GM19239 (cell line): ENCODE data around the gene WDR43.
"Not testable (repeated sequence)": the region's sequence is repeated elsewhere in the genome, so short reads cannot be mapped to it uniquely, and the experiment has no call there.

Experiments used
- DNase-seq: peaks from one replicate; pipeline ENCODE4 v3.0.0; 2011; ENCODE audit warnings: low spot score; ENCODE audit not compliant: insufficient read length
- FAIRE-seq: peaks from 2 replicates; lab custom pipeline; 2011; peaks lifted over from hg19 to GRCh38; lab: Jason Lieb, UNC

WDR43 gene

DNA sequence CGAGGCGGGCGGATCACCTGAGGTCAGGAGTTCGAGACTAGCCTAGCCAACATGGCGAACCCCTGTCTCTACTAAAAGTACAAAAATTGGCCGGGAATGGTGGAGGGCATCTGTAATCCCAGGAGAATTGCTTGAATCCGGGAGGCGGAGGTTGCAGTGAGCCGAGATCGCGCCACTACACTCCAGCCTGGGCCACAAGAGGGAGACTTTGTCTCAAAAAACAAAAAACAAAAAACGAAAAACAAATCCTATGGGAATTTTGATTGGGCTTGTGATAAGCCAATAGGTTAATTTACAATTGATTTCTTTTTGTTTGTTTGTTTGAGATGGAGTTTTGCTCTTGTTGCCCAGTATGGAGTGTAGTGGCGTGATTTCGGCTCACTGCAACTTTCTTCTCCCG, 62.4 kb downstream of the WDR43 start:
- DNase-seq (no peak), FAIRE-seq (no peak)

DNA sequence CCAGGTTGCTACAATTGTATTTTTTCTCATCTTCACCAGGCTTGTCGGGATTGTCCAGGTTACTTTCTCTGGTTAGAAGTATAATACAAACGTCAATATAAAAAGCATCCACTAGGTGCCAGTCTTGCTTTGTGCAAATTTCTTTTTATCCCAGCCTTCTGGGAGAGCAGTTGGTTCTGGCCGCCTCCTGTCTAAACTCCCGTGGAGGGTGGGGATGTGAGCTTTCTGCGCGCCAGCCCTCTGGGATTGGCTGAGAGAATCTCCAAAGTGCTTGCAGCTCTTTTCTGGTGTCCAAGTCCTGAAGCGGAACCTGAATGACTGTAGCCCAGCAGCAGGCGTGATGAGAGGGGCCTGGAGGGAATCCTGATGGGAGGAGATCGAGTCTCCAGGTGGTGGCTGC, 64.2 kb downstream of the WDR43 start:
- DNase-seq (peak; percentile 39), FAIRE-seq (peak; percentile 92)

DNA sequence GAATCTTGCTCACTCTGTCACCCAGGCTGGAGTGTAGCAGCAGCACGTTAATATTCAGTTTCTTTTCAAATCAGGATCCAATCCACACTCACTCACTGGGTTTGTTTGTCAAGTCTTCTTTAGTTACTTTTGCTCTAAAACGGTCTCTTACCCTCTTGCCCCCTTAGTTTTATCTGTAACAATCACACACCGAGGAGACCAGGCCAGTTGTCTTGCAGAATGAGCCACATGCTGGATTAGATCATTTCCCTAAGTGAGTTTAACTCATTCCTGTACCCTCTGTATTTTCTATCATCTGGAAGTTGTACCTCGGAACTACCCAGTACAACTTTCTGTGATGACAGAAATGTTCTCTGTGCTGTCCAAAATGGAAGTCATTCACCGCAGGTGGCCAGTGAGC, 65.9 kb downstream of the WDR43 start:
- no peak for FAIRE-seq
- no peak for DNase-seq

DNA sequence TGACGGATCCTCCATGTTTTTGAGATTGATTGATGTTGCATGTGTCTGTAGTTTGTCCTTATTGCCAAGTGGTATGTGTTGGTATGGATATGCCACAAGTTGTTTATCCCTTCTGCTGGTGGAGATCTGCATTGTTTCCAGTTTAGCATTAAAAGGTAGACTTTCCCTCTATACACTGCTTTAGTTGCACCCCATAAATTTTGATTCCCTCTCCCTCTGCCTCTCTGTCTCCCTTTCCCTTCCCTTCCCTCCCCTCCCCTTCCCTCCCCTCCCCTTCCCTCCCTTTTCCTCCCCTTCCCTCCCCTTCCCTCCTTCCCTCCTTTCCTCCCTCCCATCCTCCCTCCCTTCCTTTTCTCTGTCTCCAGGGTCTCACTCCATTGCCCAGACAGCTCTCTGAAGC, 68.0 kb downstream of the WDR43 start:
- FAIRE-seq (no peak), DNase-seq (no peak)

DNA sequence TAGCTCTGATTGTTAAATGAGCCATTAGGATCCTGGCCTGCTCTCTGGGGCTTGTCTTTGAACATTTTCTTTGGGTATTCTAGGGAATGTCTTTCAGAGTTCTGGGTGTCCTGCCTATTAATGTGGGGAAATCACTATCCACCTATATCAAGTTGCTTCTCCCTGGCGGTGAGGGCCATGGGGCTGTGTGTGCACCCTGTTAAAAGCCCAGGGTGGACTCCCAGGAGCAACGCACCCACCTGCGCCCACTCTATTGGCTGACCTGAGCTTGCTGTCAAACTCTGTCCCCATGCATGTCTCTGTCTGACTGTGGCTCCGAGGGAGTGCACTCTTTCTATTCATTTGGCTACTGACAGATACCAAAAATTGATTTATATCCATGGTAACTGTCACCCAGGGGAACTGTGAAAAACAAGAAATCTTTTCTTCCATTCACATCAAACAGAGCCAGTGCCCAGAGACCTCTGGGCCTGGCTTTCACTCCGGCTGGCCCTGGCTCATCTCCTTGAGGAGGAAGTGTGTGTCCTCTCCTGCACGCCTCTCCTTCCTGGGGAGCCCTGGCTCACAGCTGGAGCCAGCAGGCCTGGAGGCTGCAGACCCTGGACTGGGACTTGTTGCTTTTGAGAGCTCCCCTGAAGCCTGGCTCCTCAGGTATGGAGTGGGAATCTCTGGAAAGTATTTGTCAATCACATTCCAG, 76.1 kb downstream of the WDR43 start:
- FAIRE-seq (no peak), DNase-seq (no peak)

DNA sequence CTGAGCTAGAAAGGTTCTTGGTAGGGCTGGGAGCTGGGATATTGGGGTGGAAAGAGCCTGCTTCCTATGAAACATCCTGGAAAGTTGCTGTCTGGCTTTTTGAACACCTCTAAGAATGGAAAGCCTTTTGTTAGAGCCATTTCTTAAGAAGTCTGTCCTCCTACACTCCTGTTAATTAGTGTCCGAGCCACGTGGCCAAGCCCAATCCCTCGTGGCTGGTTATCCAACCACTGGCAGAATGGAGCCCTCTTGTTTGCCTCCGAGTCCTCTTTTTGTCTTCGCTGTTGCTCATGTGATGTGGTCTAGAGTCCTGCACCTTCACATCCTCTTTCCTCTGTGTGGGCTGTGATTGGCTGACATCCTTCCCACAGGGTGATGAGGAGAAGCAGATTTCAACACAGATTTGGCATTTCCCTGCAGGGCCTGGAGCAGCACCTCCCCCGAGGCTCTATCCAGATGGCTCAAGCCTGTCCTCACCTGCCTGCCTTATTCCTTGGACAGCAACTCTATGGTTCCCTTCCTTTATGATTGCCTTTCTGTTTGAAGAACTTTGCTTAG, 78.4 kb downstream of the WDR43 start:
- DNase-seq: no peak
- FAIRE-seq: no peak

DNA sequence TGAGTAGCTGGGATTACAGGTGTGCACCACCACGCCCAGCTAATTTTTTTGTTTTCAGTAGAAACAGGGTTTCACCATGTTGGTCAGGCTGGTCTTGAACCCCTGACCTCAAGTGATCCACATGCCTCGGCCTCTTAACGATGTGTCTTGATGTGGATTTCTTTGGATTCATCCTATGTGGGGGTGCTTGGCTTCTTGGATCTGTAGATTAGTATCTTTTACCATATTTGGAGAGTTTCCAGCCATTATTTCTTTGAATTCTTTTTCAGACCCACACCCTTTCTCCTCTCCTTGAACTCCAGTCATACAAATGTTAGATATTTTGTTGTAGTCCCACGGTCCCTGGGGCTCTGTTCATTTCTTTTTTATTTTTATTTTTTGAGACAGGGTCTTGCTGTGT, 79.8 kb downstream of the WDR43 start:
- FAIRE-seq (no peak), DNase-seq (no peak)

DNA sequence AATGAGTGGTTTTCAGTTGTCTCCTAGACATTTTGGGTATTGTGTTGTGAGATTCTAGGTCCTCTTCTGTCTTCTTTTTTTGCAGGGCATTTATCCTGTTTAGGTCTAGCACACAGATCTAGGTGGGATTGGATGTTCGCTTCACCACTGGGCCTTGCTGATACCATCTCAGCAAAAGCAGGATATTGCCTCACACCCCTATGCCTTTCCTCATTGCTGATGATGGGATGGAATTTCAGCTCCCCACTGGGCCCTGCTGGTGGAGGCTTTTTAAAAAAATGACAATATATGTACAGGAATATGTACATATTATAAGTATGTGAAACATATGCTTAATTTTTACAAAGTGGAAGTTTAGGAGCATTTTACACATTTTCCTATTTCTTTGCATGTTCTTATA, 81.2 kb downstream of the WDR43 start:
- DNase-seq (no peak), FAIRE-seq (no peak)

DNA sequence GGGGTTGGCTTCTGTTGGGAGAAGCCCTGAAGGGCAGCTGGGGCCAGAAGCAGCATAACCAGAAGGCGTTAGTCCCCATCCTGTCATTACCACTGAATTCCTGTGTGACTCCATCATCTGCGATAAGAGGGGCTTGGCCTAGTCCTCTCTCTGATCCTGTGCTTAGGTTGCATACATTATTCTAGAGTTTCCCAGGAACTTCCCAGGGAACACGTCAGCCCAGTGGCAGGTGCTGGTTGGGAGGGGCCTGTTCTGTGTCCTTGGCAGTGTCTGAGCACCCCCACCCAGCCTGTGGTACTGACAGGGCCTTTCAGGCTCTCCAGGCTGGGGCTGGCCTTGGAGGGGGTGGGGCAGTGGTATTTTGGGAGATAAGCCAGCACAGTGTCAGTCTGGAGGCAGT, 82.1 kb downstream of the WDR43 start:
- DNase-seq (no peak), FAIRE-seq (no peak)

DNA sequence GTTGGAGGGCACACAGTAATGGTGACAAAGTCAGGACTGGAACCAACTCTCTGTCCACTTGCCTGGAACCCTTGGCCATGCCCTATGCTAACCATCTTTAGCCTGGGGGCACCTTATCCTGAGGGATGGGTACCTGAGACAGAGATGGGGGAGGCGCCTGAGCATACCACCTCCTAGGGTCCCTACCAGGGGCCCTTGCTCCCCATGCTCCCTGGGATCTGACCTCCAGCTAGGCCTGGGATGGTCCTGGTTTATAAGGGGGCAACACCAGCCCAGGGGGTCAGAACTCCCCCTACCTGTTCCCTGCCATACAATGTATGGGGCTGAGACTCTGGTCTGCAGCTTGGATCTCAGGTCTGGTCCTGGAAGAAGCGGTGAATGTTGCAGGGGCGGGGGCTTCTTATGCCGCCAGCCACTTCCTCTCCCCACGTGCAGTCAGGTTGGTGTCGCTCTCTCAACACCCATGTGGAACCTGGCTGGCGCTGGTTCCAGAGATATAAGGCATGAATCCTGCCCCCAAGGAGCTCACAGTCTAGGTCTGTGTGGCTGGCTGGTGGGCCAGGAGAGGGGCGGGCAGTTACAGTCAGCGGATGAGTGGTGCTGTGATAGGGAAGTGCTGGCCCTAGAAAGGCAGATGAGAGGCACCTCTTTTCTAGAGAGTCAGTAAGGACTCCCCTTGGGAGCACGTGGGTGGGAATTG, 82.9 kb downstream of the WDR43 start:
- DNase-seq (no peak), FAIRE-seq (no peak)

DNA sequence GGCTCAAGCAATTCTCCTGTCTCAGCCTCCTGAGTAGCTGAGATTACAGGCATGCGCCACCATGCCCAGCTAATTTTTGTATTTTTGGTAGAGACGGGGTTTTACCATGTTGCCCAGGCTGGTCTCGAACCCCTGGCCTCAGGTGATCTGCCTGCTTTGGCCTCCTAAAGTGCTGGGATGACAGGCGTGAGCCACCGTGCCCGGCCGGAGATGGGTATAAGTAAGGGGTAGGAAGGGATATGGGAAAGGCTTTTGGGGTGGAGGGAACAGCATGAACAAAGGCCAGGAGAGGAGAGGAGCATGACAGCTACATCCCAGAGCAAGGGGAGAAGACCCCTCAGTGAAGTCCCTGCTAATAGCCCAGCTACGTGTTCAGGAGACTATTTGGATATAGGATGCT, 83.5 kb downstream of the WDR43 start:
- FAIRE-seq, DNase-seq: not testable (repeated sequence)

DNA sequence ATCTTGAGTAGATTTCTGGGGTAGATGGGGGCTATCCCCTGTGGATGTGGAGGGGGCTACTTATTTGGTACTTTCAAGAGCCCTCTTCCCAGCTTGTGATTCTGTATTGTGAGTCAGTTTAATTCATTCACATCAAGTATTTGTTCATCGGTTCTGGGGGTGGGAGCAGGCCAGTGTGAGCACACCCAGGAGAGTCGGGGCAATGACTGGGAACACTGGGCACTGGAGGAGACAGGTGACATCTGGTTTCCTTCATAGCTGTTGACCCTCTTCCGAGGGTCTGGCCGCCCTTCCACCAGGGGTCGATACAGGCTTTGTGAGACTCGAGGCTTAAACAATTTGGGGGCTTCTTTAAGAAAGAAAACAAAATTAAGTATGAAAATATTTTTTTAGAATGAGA, 84.1 kb downstream of the WDR43 start:
- DNase-seq (no peak), FAIRE-seq (no peak)

DNA sequence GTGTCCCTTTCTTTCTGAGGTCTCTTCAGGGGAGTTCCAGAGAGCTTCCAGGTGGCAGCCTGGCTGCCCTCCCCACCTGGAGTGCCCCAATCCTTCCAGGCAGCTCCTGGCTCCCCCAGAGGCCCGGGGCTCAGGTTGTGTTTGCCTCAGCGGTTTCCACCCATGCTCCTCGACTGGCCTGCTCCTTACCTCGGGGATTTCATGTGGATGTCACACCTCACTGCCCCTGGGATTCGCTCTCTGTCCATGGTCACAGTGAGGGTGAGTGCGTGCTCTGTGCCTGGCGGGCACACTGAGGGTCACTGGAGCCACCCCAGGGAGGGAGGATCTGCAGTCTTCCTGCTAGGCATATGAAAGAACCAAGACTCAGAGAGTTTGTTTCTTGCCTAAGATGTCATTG, 84.6 kb downstream of the WDR43 start:
- DNase-seq: no peak
- FAIRE-seq: no peak

DNA sequence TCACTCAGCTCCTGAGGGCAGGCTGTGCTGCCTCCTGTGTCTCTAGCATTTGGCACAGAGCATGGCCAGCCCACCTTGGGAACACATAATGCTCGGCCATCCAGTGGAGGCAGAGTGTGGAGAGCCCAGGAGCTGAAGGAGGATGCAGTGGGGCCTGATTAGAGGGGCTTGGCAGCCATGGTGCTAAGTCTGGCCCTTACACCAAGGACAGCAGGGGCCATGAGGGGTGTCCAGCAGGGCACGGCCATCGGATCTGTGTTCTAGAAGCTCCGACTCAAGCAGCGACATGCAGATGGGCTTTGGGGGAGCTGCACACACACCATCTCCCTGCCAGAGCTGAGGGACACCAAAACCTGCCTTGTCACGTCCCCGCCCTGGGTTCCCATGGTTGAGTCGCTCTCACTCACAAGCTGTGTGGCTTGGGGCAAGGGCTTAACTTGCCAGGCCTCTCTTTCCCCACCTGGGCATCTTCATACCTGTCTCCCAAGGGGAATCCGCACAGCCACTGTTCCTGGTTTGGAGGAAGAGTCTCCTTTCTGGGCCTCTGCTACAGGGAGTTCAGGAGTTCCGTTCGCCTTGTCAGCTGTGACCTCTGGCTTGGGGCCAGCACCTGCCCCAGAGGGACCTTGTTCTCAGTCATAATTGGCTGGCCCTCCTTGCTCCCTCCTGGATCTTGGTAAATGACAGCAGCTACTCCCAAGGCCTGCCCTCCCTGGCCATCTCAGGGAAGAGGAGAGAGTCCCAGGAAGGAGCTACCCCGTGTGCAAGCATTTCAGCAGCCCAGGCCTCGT, 85.3 kb downstream of the WDR43 start:
- no peak for FAIRE-seq
- no peak for DNase-seq

DNA sequence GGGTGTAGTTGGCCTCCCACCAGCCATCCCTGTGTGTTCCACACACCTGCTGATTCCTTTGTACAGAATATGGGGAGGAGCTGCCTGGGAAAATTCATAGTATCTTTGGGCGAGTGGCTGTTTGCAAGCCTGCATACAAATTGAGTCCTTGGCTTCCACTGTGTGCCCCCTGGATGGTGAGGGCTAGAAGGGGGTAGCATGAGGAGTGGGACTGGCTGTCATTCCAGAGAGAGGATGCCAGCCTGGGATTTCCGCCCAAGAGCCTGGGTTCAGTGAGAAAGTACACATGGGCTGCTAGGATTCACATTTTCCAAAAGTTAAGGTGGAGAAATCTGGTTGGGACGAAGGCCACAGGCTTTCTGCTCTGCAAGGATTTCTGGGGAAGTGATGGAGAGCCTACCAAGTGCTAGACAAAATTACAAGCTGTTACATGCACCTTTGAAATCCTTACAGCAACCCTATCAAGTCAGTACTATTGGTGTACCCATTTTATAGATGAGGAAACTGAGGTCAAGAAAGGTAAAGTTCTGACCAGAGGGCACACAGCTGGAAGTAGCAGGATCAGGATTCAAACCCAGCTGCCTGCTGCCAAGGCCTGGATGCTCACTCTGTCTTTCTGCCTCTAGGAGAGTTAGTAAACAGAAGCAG, 86.0 kb downstream of the WDR43 start:
- no peak for FAIRE-seq
- no peak for DNase-seq

DNA sequence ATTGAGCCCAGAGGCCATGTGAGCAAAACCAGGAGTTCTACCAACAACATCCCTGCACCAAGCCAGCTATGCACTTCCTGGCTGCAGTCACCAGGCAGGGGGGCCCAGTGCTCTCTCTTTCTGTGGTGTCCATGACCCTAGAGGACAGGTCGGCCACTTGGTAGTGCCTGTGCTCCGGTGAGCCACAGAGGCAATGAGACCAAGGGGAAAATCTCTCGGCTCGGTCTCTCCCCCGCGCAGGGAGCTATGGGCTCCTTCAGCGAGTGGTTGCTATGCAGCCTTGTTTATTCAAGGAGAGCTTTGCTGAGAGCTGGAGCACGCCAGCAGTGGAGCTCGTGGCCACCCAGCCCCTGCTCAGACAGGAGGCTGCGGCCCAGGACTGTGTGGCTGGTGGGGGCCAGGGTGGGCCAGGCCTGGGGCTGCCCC, 86.6 kb downstream of the WDR43 start, which contains the start of gene TOGARAM2:
Gene TOGARAM2, plus strand, starts transcription at position 283 of the 426 bp plus-strand sequence. CDS start 13,537 bp downstream, outside the sequence.
- no peak for DNase-seq

DNA sequence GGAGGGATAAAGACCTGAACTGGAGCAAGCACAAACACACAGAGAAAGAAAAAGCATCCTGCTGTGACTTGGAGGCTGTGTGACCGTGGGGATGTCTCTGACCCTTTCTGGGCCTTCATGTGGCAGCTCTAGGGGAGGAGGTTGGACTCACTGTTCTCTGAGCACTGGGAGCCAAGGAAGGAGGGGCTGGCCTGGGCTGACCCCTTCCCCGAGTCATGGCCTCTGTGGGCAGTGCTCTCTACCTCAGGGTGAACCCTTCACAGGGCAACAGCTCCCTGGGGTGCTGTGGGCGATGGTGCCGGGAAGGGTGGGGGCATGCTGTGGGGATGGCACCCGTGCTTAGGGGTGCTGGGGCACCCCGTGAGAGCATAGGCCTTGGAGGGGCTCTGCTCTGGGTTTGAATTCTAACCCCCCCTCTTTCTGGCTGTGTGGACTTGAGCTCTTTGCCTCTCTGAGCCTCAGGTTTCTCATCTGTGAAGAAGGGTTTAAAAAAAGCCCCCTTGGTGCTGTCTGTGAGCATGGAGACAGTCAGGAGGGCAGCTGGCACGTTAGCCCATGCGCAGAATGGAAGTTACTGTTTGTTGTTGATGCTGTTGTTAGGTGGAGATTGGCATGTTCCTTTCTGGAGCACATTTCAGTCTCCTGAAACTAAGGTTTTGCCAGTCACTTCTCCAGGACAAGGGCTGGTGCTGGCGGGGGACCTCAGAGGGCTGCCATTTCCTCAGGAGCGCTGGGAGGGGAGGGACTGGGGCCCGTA, 87.3 kb downstream of the WDR43 start:
- DNase-seq (no peak), FAIRE-seq (no peak)

More for the DNA sequence above, 86.6 kb downstream of the WDR43 start, which contains the start of gene TOGARAM2:
- no peak for FAIRE-seq

DNA sequence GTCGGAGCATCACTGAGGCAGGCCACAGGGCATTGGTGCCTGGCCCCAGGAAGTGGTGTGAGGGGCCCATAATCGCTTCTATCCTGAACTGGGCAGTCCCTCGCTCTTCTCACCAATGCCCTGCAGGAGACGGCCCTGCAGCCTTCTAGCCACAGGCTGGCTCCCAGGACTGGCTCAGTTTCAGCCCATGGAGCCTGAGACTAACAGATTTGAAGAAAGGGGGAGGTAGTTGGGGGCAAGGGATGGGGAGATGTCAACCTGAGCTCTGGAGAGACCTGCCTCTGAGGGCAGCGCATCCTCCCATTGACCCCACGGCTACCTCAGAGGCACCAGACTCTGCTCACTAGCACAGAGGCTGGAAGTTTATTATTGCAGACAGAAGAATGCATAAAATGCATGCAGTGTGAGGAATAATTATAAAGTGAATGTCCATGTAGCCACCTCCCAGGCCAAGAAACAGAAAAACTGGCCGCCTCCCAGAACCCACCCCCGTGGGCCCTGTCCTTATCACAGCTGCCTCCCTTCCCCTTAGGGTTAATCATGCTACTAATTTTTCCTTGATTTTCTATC, 88.0 kb downstream of the WDR43 start:
- no peak for FAIRE-seq
- no peak for DNase-seq

DNA sequence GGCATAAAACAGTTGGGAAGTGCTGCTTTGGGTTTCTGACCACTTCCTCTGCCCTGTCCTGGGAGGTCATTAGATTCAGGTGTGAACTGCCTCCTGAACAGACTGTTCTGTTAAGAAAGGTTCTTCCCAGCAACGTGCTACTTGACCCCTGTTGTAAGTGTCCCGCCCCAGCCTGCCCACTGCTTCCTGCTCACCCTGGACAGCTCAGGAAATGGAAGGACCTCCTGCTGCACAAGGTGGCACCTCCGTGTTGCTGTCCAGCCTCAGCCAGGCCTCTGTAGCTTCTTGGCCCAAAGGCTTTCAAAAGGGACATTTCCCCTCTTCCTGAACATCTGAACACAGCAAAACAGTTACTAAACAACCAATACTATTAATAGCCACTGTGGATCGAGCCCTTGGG, 92.0 kb downstream of the WDR43 start:
- FAIRE-seq: no peak
- DNase-seq: no peak
